GM19468 (cell line): ENCODE results near the gene CYP2F1.
"Not testable (repeated sequence)": the region's sequence is repeated elsewhere in the genome, so short reads cannot be mapped to it uniquely, and the experiment has no call there.

Source experiments
- ATAC-seq: cut with Tn5 transposase; IDR thresholded peaks from one replicate; pipeline ENCODE4 v1.9.1; 2021; ENCODE audit warnings: mild to moderate bottlenecking, moderate library complexity, moderate number of reproducible peaks; ENCODE audit not compliant: unreplicated experiment; ENCODE audit errors: extremely low read depth

The CYP2F1 gene

GRCh38 chr19:41114132-41114531 lies at the start of gene CYP2F1:
Gene CYP2F1 (plus strand): TSS chr19:41114432. CDS start chr19:41116189, 1,757 bp downstream.
- no peak for ATAC-seq

DNA sequence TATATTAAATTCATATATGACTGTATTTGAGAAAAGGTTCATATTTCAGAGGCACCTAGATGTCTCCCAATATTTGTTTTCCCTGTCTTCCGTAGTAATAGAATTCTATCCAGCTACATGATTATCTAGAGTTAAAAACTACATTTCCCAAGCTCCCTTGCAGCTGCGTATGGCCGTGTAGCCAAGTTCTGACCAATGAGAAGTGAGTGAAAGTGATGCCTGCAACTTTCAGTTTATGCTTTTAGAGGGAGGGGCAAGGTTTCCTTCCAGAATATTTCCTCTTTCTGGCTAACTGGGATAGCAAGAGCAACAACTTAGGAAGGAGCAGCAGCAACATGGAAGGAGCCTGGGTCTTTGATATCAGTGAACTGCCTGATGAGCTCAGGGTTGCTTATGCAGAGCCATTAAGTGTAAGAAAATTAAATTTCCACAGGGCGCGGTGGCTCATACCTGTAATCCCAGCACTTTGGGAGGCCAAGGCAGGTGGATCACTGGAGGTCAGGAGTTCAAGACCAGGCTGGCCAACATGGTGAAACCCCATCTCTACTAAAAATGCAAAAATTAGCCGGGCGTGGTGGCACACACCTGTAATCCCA lies 49.2 kb upstream of the CYP2F1 start:
- no peak for ATAC-seq

DNA sequence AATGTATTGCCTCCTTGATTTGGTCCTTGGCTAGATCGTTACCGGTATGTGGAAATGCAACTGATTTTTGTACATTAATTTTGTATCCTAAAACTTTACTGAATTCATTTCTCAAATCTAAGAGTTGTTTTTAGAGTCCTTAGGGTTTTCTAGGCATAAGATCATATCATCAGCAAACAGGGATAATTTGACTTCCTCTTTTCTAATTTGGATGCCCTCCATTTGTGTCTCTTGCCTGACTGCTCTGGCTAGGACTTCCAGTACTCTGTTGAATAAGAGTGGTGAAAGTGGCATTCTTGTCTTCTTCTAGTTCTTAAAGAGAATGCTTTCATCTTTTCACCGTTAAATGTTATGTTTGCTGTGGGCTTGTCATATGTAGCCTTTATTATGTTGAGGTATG lies 37.9 kb upstream of the CYP2F1 start:
- ATAC-seq: no peak

- ATAC-seq: no peak
Measured at GRCh38 chr19:41083516-41083915, 30.7 kb upstream of the CYP2F1 start.

DNA sequence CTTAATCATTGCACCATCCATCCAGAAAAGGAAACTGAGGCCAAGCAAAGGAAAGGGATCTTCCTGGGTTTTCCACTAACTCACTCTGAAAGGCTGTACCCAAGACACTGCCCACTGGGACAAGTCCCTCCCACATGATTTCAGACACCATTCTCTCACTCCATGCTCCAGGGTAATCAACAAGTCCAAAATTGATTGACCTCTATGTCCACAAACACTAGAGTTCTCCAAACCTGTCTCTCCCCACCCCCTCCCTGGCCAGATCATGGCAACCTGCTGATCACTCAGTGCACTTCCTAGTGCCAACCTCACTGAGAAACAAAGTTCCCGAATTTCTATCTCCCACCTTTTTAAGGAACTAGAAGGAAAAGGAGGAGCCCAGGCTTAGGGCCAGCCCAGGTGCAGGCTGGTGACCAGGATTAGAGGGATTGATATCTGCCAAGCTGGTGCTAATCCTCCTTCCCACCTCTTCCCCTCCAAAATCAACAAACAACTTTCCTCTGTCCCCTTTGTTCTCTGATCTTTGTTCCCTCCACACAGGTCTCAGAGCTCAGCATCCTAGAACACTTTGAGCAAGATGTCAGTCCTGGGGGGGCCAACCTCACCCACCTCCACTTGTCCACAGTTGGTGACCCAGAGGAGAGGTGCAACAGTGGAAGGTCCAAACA lies 28.4 kb upstream of the CYP2F1 start:
- ATAC-seq: no peak

DNA sequence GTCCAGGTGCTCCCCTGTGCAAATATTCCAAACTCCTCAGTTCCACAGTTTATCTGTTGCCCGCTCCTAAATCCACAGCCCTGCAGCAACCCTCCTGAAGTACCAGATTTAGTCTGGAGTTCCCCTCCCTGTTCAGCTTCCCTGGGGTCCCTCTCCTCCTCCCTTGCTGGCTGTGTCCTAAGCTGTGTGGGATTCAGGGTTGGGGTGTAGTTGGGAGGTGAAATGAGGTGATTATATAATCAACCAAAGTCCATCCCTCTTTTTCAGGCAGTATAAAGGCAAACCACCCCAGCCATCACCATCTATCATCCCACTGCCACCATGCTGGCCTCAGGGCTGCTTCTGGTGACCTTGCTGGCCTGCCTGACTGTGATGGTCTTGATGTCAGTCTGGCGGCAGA lies 26.1 kb upstream of the CYP2F1 start, which contains the start of gene CYP2A13:
Gene CYP2A13 (plus strand): TSS at position 301 of the 400 bp plus-strand sequence. CDS start 21 bp downstream, at position 322.
- ATAC-seq: no peak

DNA sequence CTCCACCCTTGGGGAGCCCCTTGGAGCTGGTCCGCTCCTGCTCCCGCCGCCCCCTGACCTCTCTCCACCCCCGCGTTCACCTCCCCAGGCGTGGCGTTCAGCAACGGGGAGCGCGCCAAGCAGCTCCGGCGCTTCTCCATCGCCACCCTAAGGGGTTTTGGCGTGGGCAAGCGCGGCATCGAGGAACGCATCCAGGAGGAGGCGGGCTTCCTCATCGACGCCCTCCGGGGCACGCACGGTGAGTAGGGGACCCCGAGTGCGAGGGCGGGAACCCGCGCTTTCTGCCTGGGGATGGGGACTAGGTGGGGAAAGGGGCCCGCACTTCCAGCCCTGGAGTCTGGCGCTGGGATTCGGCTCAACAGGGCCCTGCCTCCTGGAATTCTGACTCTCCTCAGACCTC lies 24.3 kb upstream of the CYP2F1 start:
- ATAC-seq: no peak

DNA sequence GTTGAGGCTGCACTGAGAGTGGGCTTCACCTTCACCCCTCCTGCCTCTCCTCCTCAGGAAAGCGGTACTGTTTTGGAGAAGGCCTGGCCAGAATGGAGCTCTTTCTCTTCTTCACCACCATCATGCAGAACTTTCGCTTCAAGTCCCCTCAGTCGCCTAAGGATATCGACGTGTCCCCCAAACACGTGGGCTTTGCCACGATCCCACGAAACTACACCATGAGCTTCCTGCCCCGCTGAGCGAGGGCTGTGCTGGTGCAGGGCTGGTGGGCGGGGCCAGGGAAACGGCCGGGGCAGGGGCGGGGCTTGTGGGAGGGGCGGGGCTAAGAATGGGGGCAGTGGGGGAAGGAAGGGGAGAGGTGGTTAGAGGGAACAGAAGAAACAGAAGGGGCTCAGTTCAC lies 18.5 kb upstream of the CYP2F1 start:
- no peak for ATAC-seq

GRCh38 chr19:41096353-41096752 lies 17.9 kb upstream of the CYP2F1 start:
- no peak for ATAC-seq

- no peak for ATAC-seq
Measured at GRCh38 chr19:41097302-41097701, 16.9 kb upstream of the CYP2F1 start.

GRCh38 chr19:41098762-41099161 lies 15.5 kb upstream of the CYP2F1 start:
- ATAC-seq: no peak

DNA sequence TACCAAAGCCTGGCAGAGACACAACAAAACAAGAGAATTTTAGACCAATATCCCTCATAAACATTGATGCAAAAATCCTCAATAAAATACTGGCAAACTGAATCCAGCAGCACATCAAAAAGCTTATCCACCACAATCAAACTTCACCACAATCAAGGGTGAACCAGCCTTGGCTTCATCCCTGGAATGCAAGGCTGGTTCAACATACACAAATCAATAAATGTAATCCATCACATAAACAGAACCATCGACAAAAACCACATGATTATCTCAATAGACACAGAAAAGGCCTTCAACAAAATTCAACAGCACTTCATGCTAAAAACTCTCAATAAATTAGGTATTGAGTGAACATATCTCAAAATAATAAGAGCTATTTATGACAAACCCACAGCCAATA lies 12.0 kb upstream of the CYP2F1 start:
- not testable (repeated sequence) for ATAC-seq

DNA sequence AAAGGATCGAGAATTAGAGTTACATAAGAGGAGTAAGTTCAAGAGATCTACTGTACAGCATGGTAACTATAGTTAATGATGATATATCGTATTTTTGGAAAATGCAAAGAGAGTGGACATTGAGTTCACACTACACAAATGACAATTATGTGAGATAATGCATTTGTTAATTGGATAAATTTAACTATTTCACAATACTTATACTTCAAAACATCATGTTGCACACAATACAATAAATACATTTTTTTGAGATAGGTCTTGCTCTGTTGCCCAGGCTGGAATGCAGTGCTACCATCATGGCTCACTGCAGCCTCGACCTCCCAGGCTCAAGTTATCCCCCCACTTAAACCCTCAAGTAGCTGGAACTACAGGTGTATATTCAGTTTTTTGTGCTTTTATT lies 8.1 kb upstream of the CYP2F1 start:
- no peak for ATAC-seq

GRCh38 chr19:41111296-41111695 lies 2.9 kb upstream of the CYP2F1 start:
- no peak for ATAC-seq

DNA sequence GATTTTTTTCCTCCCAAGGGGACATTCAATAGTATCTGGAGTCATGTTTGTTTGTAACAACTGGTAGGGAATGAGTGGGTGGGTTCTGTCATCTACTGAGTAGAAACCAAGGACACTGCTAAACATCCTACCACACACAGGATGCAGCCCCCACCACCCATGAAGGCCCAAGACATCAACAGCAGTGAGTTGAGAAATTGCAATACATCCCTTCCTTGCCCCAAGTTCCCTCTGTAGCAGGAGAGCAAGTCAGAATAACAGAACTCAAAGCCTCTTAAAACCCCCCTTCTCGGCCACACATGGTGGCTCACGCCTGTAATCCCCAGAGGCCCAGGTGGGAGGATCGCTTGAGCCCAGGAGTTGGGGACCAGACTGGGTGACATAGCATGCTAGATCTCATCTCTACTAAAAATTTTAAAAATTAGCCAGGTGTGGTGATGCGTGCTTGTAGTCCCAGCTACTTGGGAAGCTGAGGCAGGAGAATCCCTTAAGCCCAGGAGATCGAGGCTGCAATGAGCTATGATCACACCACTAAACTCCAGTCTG lies 2.4 kb upstream of the CYP2F1 start:
- ATAC-seq: no peak

DNA sequence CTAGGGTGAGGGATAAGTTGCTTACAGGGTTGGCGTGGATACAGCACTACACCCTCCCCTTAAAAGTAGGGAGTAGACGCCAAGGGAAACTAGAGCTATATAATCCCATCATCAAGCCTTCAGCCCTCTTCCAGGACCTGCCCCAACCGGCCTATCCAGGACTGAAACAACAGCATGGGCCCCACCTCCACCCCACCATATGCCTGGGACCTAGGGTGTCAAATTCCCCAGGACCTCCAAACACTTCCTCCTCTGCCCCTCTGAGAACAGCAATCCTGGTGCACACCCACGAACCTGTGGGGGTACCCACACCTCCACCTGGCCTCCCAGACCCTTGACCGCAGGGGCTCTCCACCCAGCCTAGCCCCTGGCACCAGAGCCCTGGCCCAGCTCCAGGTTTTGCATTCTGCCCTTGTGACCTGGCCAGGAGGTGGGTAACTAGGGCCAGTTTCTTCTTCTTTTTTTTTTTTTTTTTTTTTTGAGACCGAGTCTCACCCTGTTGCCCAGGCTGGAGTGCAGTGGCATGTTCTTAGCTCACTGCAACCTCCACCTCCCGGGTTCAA lies 1.4 kb upstream of the CYP2F1 start:
- ATAC-seq: no peak

- ATAC-seq: no peak
Measured at GRCh38 chr19:41116261-41116660, 2.0 kb downstream of the CYP2F1 start.

DNA sequence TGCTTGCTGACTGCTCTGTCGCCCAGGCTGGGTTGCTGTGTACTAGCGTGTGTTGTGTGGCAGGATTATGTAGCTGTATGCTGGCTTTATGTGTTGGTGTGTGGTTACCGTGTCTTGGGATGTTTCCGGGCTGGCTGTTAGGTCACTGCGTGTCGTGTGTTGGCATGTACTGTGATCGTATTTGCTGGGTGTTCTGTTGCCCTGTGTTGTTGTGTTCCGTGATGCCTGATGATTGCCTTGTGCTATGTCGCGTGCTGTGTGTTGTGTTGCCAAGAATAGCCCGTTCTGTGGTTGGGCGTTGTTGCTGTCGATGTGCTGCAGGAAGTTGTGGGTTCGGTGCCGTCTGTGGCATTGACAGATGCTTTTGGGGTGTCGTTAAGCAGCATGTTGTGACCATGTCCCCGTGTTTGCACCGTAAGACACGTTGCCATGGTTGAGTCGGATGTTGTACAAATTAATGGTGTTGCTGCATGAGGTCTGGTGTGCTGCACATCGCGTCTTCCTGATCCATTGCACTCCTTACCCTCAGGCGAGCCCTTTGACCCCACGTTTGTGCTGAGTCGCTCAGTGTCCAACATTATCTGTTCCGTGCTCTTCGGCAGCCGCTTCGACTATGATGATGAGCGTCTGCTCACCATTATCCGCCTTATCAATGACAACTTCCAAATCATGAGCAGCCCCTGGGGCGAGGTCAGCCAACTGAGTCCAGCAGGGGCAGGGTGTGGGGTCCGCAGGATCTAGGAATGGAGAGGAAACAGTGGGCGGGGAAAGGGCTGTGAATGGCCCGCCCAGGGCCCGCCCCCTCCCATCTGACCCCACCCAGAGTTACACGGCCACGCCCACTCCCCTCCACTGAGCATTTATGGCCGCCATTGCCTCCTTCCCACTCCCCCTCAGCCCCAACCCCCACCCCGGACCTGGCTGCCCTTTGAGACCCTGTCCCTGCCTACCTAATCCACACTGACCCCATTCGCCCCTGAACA lies 7.0 kb downstream of the CYP2F1 start:
- ATAC-seq: not testable (repeated sequence)

DNA sequence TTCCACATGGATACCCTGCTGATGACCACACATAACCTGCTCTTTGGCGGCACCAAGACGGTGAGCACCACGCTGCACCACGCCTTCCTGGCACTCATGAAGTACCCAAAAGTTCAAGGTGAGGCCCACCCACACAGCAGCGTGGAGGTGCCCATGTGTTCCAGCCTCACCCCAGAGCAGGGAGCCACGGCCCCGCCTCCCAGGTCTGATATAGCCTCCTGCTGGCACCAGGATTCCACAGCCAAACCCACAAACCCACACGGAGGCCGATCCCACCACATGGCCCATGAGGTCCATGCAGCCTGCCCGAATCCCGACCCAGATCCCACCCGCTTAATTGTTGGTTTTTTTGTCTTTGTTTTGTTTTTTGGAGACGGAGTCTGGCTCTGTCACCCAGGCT lies 8.6 kb downstream of the CYP2F1 start:
- not testable (repeated sequence) for ATAC-seq

- ATAC-seq: no peak
Measured at GRCh38 chr19:41123716-41124294, 9.6 kb downstream of the CYP2F1 start.
